Right cardiac atrium (tissue), 5 donors: ENCODE measurements around the gene SMIM13. TPM values are rescaled to one million over a fixed set of nuclear protein-coding genes. Genes with fewer than 3 reads are reported as not detected.

Experiments used
- ATAC-seq, 2 donors: fragments of 200-7000 bp; cut with Tn5 transposase; one replicate each; pipeline versions ENCODE4 v1.8.0 to v1.9.1; 2020; ENCODE audit warnings: moderate library complexity in 2 of 2, mild to moderate bottlenecking in 1 of 2
- DNase-seq, 3 donors: peaks; one replicate each; pipeline ENCODE4 v3.0.0-alpha.2; 2020
- H3K27ac ChIP-seq: one replicate; pipeline ENCODE4 v1.5.1; 2013; ENCODE audit warnings: mild to moderate bottlenecking, low read length, control low read depth, moderate library complexity
- H3K27me3 ChIP-seq: one replicate; pipeline ENCODE4 v1.6.1; 2013; ENCODE audit not compliant: control insufficient read depth, insufficient read depth
- H3K4me1 ChIP-seq: one replicate; pipeline ENCODE4 v1.6.1; 2013; ENCODE audit warnings: low read length; ENCODE audit not compliant: control insufficient read depth, insufficient read depth
- H3K4me3 ChIP-seq: one replicate; pipeline ENCODE4 v1.5.1; 2013; ENCODE audit warnings: low read length, control low read depth
- H3K9me3 ChIP-seq: one replicate; pipeline ENCODE4 v1.6.1; 2013; ENCODE audit warnings: low read length; ENCODE audit not compliant: control insufficient read depth
- WGBS: extraction: QIAGEN DNeasy Blood & Tissue Kit; methylation state at CpG from one replicate; pipeline ENCODE4 v1.1.7; 2013; 5-methylcytosine and 5-hydroxymethylcytosine counted together
- intact Hi-C, 4 donors: fragments of 100-400 bp; cut with DNase I; formaldehyde crosslinking; loops; one replicate each; pipeline versions ENCODE4 v1.11.0 to v1.14.0; 2022 to 2023
- long read RNA-seq, 4 donors: library from polyadenylated mRNA; unstranded; transcript quantifications; one replicate each; pipeline ENCODE4 v2.0.0, GENCODE V29; 2020 to 2021
- polyA plus RNA-seq: library from polyadenylated mRNA; stranded (reverse); fragments of 200-250 nt; gene quantifications from one replicate; pipeline ENCODE4 v1.2.3, GENCODE V29; 2013
- total RNA-seq, 4 donors: library from RNA; stranded (reverse); fragmentation: NEBNext Ultra II Directional; extraction: Animal tissue kit (Norgen Biotek cat#: 25700); gene quantifications; one replicate each; pipeline ENCODE4 v1.2.1, GENCODE V29; 2021
- donor health status: healthy with polysubstance abuse.
- donor health status: DM: no; HTN: yes; CAD: no.
- donor health status: DM: no; HTN: no; CAD: no.
- donor health status: DM: no; HTN: yes; CAD: no; lungs with severe emphysema.
- donor health status: DM: yes; HTN: yes; CAD: no.

Gene SMIM13
- total RNA-seq (10 to 100 TPM; 10.7 to 14.5 (median 13.5) TPM), polyA plus RNA-seq (8.1 TPM)
- long read RNA-seq, donor 1, full-length matches to known transcripts: 5 of 10 reads
- long read RNA-seq, donor 1, partial matches to known transcripts: 0 of 10 reads
- long read RNA-seq, donor 1, other reads (novel, unspliced or antisense): 5 of 10 reads
- long read RNA-seq, donor 2, full-length matches to known transcripts: 5 of 5 reads
- long read RNA-seq, donor 2, partial matches to known transcripts: 0 of 5 reads
- long read RNA-seq, donor 2, other reads (novel, unspliced or antisense): 0 of 5 reads
- long read RNA-seq, donor 3: 0 reads
- long read RNA-seq, donor 4, full-length matches to known transcripts: 1 of 2 reads
- long read RNA-seq, donor 4, partial matches to known transcripts: 0 of 2 reads
- long read RNA-seq, donor 4, other reads (novel, unspliced or antisense): 1 of 2 reads

DNA sequence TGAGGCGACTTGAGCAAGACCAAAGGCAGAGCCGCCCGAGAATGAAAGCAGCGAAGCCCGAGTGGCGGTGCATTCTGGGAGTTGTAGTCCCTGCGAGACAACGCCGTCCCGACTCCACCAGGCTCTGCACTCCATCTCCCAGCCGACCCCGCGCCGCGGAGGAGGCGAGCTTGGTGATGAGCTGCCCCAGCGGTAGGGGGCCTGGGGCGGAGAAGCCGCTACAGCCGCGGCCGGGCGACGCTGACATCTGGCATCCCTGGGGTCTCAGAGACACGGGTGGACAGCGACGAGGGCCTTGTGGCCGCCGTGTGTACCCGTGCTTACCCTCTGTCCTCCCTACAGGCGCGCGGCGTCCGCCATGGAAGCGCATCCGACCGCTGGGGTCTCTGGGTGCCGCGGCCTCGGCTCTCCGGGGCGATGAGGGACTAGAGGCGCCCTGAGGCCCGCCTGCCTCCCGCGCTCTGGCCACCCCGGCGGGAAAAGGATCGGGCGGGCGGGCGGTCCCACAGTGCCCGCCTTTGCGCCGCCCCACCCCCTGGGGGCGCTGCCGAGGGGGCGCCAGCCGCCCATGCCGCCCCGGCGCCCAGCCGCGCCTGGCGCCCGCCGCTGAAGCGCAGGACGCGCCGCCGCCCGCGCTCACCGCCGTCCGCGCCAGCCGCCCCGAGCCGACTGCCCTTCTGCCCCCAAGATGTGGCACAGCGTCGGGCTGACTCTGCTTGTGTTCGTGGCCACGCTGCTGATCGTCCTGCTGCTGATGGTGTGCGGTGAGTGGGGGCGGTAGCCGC, at the start of gene SMIM13:
Gene SMIM13 (plus strand): TSS at position 209 of the 785 bp plus-strand sequence. CDS start 480 bp downstream, at position 689.
- Histone ChIP-seq H3K27ac (peak within 1 kb of the TSS; percentile 98), H3K9me3 (no peaks in the 10 kb centered on the region), H3K4me1 (peaks cover 2% of the 10 kb centered on the region), H3K4me3 (peak within 1 kb of the TSS; percentile 87), H3K27me3 (no peaks in the 10 kb centered on the region)
- under 1% methylated on average over 90 of the region's 90 CpGs for WGBS
- ATAC-seq (peak; percentile 99 to 100), DNase-seq (peak; percentile 98 to 99 (median 98))
- intact Hi-C loops: no loop called here

GRCh38 chr6:11043961-11044711, 49.5 kb upstream of the SMIM13 start, which contains the start of gene ELOVL2:
Gene ELOVL2, minus strand, starts transcription at chr6:11044305. Its CDS starts 75 bp downstream, at chr6:11044230.
- intact Hi-C loops: no loop called here
- Histone ChIP-seq H3K27ac (no peak within 1 kb of the TSS), H3K4me3 (peak within 1 kb of the TSS; percentile 95), H3K27me3 (no peaks in the 10 kb centered on the region), H3K4me1 (no peaks in the 10 kb centered on the region), H3K9me3 (no peaks in the 10 kb centered on the region)
- DNase-seq (peak; percentile 43 to 77 (median 77)), ATAC-seq (peak; percentile 93 to 96)
- 3% methylated on average over 124 of the region's 124 CpGs for WGBS

- DNase-seq (no peak), ATAC-seq (no peak)
- 34% methylated on average over 23 of the region's 23 CpGs for WGBS
- Histone ChIP-seq H3K27ac (no peak overlapping the region), H3K9me3 (no peaks in the 10 kb centered on the region), H3K4me3 (peak overlapping the region; percentile 95), H3K27me3 (no peaks in the 10 kb centered on the region), H3K4me1 (no peaks in the 10 kb centered on the region)
- intact Hi-C loops: no loop called here
Observed at GRCh38 chr6:11044712-11045167, 48.9 kb upstream of the SMIM13 start.

- Histone ChIP-seq H3K4me3 (no peak overlapping the region), H3K9me3 (no peaks in the 10 kb centered on the region), H3K4me1 (no peaks in the 10 kb centered on the region), H3K27ac (no peak overlapping the region), H3K27me3 (no peaks in the 10 kb centered on the region)
- ATAC-seq (no peak), DNase-seq (no peak)
- intact Hi-C loops: no loop called here
- WGBS: 45% methylated on average over 2 of the region's 2 CpGs
Observed at GRCh38 chr6:11050731-11051130, 42.9 kb upstream of the SMIM13 start.

GRCh38 chr6:11053307-11053706, 40.3 kb upstream of the SMIM13 start:
- intact Hi-C loops: no loop called here
- H3K27me3 ChIP-seq: no peaks in the 10 kb centered on the region
- no peak overlapping the region for H3K4me3 ChIP-seq
- 87% methylated on average over 5 of the region's 5 CpGs for WGBS
- H3K4me1 ChIP-seq: no peaks in the 10 kb centered on the region
- no peak overlapping the region for H3K27ac ChIP-seq
- ATAC-seq: no peak
- no peaks in the 10 kb centered on the region for H3K9me3 ChIP-seq
- no peak for DNase-seq

- Histone ChIP-seq H3K9me3 (no peaks in the 10 kb centered on the region), H3K4me3 (no peak overlapping the region), H3K27ac (no peak overlapping the region), H3K27me3 (no peaks in the 10 kb centered on the region), H3K4me1 (no peaks in the 10 kb centered on the region)
- ATAC-seq (no peak), DNase-seq (no peak)
- 88% methylated on average over 1 of the region's 1 CpG for WGBS
- intact Hi-C loops: no loop called here
Observed at GRCh38 chr6:11054722-11055121, 38.9 kb upstream of the SMIM13 start.

DNA sequence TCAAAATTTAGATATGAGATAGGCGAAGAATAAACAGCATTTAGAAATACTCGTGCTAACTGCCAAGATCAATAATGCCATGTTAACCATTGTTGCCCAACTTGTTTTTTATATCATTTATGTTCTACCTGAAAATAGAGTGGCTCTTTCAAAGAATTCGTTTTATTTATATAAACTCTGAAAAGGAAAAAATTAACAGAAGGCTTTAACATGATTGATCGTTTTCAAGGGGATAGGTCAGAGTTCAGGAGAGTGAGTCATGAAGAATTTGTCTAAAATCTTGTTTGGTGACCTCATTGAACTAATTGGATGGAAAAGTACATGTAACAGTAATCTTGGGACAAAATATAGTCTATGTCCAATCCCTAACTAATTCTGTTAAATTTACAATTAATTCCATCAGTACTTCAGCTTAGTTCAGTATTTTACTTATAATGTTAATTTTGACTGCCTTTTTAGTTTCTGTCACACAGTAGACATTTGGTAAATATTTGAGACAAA, 38.5 kb upstream of the SMIM13 start:
- WGBS: 59% methylated on average over 4 of the region's 4 CpGs
- no peak for DNase-seq
- H3K4me1 ChIP-seq: no peaks in the 10 kb centered on the region
- ATAC-seq: no peak
- H3K4me3 ChIP-seq: no peak overlapping the region
- H3K27me3 ChIP-seq: no peaks in the 10 kb centered on the region
- no peak overlapping the region for H3K27ac ChIP-seq
- H3K9me3 ChIP-seq: no peaks in the 10 kb centered on the region
- intact Hi-C loops: no loop called here

GRCh38 chr6:11056871-11057270, 36.8 kb upstream of the SMIM13 start:
- intact Hi-C loops: no loop called here
- ATAC-seq (no peak), DNase-seq (no peak)
- no peaks in the 10 kb centered on the region for H3K4me1 ChIP-seq
- 69% methylated on average over 1 of the region's 1 CpG for WGBS
- H3K9me3 ChIP-seq: no peaks in the 10 kb centered on the region
- no peak overlapping the region for H3K4me3 ChIP-seq
- no peaks in the 10 kb centered on the region for H3K27me3 ChIP-seq
- H3K27ac ChIP-seq: no peak overlapping the region

GRCh38 chr6:11058406-11058805, 35.2 kb upstream of the SMIM13 start:
- H3K9me3 ChIP-seq: no peaks in the 10 kb centered on the region
- intact Hi-C loops: no loop called here
- H3K4me3 ChIP-seq: no peak overlapping the region
- ATAC-seq (no peak), DNase-seq (no peak)
- 97% methylated on average over 5 of the region's 5 CpGs for WGBS
- no peaks in the 10 kb centered on the region for H3K27me3 ChIP-seq
- no peak overlapping the region for H3K27ac ChIP-seq
- no peaks in the 10 kb centered on the region for H3K4me1 ChIP-seq

DNA sequence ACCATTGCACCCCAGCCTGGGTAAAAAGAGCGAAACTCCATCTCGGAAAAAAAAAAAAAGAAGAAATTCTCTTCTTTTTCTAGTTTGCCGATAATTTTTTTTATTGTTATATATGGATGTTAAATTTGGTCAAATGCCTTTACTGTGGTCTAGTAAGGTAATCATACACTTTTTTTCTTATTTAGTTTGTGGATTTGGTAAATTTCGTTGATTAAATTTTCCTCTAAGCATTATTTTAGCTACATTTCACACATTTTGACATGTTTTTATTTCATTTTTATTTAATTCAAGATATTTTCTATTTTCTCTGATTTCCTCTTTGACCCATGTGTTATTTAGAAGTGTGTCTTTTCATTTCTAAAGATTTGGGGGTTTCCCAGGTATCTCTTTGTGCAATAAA, 31.6 kb upstream of the SMIM13 start:
- DNase-seq (no peak), ATAC-seq (no peak)
- Histone ChIP-seq H3K27me3 (no peaks in the 10 kb centered on the region), H3K4me1 (no peaks in the 10 kb centered on the region), H3K4me3 (no peak overlapping the region), H3K9me3 (no peaks in the 10 kb centered on the region), H3K27ac (no peak overlapping the region)
- WGBS: 93% methylated on average over 4 of the region's 4 CpGs
- intact Hi-C loops: no loop called here
